ENCODE data around the gene SLCO3A1.

The SLCO3A1 gene

GRCh38 chr15:91881569-91882297 is 28.2 kb downstream of the SLCO3A1 start:
- DNase-seq (ENCODE audit: low read depth in 4 of 4, low spot score in 1 of 4) = no peak

DNA sequence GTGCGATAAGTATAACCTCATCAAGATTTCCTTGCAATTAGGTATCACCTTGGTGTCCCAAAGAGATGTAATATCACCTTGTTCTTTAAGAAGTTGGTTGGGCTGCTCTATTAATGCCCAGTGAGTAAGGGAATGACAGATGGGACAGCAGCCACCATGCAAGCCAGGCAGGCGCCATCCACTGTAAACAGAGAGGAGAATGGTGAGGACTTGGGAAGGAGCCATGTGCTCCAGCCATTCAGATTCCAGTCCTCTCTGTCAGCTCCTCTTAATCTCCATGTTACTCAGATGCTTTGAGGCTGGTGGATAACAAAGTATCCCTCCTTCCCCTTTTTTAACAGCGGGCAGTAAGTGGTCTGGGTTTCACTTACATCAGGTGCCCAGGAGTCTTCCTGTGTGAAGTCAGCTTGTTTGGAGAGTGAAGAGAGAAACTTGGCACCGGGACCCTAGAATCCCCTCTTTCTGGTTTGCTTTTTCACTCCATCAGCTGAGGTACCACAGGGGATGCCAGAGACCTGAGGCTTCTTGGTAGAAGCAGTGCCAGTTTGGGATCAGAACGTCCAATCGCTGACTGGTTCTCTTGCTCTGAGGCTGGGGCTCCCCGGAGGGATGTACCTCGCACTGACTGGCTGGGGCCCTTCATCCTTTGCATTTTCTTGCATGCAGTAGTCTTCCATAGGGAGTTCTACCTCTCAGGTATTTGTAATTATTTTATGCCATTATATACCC is 29.5 kb downstream of the SLCO3A1 start:
- DNase-seq (ENCODE audit: low read depth in 4 of 4, low spot score in 1 of 4) = no peak

DNA sequence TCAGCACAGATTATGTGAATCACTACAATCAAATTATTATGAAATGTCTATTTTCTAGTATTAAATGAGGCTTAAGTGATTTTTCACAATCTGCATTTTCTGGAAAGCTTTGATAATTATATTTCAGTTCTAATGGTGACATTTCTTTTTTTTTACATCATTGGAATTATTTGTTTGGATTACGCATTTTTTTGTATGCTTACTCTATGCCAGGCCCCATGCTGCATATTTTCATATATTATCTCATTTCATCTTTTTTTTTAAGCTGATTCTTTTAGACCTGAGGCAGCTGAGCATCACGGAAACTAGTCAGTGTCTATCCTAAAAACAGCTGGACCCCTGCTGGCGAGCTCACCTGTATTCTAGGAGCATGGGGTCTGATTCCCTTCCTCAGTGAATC is 31.1 kb downstream of the SLCO3A1 start:
- no peak for DNase-seq (ENCODE audit: low read depth in 4 of 4, low spot score in 1 of 4)

- no peak for DNase-seq (ENCODE audit: low read depth in 4 of 4, low spot score in 1 of 4)
Observed at GRCh38 chr15:91885054-91885453, 31.5 kb downstream of the SLCO3A1 start.

GRCh38 chr15:91885714-91886270 is 32.3 kb downstream of the SLCO3A1 start:
- DNase-seq (ENCODE audit: low read depth in 4 of 4, low spot score in 1 of 4) = no peak

- DNase-seq (ENCODE audit: low read depth in 4 of 4, low spot score in 1 of 4) = no peak
Observed at GRCh38 chr15:91886878-91887277, 33.4 kb downstream of the SLCO3A1 start.

GRCh38 chr15:91887321-91887720 is 33.8 kb downstream of the SLCO3A1 start:
- DNase-seq (ENCODE audit: low read depth in 4 of 4, low spot score in 1 of 4) = no peak

GRCh38 chr15:91887921-91888373 is 34.4 kb downstream of the SLCO3A1 start:
- no peak for DNase-seq (ENCODE audit: low read depth in 4 of 4, low spot score in 1 of 4)

DNA sequence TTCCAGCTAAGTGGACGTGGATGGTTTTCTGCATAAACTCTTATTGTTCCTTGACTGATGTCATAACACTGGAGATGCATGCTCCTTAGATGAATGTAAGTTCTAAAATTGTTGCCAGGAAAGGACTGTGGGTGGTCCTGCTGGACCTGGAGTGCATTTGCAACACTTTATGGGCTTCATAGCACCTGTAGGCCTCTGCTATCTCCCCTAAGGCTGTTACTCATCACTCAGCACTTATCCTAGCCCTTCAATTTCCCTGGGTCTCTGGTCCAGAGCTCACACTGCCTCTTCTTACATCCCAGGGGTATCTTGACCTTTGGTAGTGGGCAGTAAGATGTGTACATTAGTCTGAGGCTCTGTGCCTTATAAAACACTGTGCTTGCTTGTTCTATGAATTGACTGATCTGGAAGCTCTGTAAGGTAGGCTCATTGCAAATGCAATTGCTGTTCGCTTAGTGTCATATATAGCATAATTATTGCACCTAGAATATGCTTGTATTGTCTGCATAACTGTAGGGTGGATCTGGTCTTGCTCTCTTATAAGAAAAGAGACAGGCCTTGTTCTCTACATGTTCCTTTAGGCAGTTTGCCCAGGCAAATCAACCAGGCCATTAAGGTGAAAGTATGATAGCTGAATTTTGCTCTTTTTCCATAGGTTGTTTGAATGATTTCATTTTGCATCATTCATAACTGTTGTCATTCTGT is 35.8 kb downstream of the SLCO3A1 start:
- DNase-seq (ENCODE audit: low read depth in 4 of 4, low spot score in 1 of 4) = no peak

GRCh38 chr15:91890614-91891013 is 37.1 kb downstream of the SLCO3A1 start:
- DNase-seq (ENCODE audit: low read depth in 4 of 4, low spot score in 1 of 4) = no peak

DNA sequence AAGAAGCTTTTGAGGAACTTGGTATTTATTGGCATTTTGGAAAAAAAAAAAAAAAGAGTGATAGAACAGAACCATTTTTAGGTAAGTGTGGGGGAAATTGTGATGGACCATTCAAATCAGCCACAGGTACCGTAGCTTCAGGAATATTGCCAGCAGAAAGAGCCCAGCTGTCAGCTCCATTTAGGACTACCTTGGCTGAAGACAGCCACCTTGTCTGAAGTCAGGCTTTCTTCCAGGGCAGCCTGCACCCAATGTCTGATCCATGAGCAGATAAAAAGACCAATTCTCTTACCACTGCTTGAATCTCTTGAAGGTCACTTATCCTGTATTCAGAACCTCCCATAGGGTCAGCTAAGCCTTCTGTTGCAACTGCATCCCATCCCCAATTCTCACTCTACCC is 37.6 kb downstream of the SLCO3A1 start:
- DNase-seq (ENCODE audit: low read depth in 4 of 4, low spot score in 1 of 4) = no peak

- DNase-seq (ENCODE audit: low read depth in 4 of 4, low spot score in 1 of 4) = no peak
Observed at GRCh38 chr15:91891788-91892345, 38.4 kb downstream of the SLCO3A1 start.

GRCh38 chr15:91892436-91892835 is 38.9 kb downstream of the SLCO3A1 start:
- DNase-seq (ENCODE audit: low read depth in 4 of 4, low spot score in 1 of 4) = no peak

- DNase-seq (ENCODE audit: low read depth in 4 of 4, low spot score in 1 of 4) = no peak
Observed at GRCh38 chr15:91894606-91895005, 41.1 kb downstream of the SLCO3A1 start.

GRCh38 chr15:91895051-91895450 is 41.5 kb downstream of the SLCO3A1 start:
- DNase-seq (ENCODE audit: low read depth in 4 of 4, low spot score in 1 of 4) = no peak

DNA sequence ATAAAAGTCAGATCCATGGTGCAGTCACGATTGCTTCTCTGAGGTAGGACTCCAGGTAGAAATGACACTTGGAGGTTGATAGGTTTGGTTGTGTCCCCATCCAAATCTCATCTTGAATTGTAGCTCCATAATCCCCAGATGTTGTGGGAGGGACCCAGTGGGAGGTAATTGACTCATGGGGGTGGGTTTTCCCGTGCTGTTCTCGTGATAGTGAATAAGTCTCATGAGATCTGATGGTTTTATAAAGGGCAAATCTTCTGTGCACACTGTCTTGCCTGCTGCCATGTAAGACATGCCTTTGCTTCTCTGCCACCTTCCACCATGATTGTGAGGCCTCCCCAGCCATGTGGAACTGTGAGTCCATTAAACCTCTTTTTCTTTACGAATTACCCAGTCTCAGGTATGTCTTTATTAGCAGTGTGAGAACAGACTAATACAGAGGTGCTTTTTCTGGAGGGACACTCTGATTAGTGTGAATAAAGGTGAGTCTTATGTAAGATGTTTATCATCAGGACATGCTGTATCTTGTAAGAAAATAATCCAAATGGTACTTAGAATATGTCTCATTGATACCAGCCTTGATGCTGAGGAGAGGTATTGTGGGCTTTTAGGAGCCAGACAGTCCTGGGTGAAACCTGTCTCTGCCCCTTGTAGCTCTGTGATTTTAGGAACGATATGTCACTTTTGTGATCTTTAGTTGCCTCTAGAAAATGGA is 43.0 kb downstream of the SLCO3A1 start:
- no peak for DNase-seq (ENCODE audit: low read depth in 4 of 4, low spot score in 1 of 4)

DNA sequence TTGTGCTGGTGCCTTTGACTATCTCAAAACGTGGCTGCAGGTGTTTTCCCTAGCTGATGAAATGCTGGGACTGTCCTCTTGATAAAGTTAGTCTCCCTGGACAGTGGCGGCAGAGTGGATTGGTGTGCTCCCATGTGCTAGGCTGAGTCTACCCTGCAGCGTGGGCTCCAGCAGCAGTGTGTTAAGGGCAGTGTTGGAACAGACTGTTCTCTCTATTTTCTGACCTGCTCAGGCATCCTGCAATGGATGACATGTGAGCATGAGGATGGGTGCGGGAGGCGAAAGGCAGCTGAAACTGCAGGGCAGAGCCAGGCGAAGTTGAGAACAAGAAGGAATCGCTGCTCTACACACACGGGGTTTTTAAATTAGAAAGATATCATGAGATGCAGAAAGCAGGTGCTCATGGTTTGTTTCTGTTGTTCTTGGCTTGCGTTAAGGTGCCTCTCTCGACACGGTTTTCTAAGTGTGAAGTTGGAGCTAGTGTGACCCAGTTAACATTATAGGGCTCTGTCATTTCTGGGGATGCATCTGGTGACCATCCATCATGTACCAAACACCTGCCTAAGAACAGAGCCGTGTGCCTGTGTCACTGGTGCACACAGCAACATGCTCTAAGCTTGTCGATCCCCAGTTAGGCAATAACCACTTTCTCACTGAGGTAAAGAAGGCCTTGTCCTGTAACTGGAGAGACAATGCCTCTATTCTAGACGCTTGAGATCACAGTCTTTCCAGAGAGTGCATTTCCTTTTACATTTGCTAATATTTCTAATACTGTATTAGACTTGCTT is 44.3 kb downstream of the SLCO3A1 start:
- DNase-seq (ENCODE audit: low read depth in 4 of 4, low spot score in 1 of 4) = no peak

GRCh38 chr15:91898843-91899242 is 45.3 kb downstream of the SLCO3A1 start:
- DNase-seq (ENCODE audit: low read depth in 4 of 4, low spot score in 1 of 4) = no peak

- DNase-seq (ENCODE audit: low read depth in 4 of 4, low spot score in 1 of 4) = no peak
Observed at GRCh38 chr15:91904942-91905341, 51.4 kb downstream of the SLCO3A1 start.

DNA sequence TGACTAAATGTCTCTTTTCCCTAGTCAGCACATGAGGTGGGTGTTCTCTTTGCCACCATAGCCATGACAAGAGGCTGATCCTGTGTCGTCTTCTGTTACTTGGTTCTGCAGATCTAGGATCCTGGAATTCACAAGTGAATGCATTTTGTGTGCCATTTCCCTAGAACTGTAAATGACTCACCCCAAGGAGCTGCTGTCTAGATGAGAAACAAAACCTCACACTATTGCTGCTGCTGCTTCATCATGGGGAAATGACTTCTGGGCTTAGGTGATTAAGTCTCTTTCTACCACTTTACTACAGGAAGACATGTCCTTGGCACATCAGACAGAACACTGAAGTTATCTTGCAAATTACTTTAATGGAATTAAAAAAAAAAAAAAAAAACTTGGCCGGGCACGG is 54.9 kb downstream of the SLCO3A1 start:
- DNase-seq (ENCODE audit: low read depth in 4 of 4, low spot score in 1 of 4) = no peak

Data from stimulated activated CD4-positive, alpha-beta T cell treated with anti-CD3 and anti-CD28 coated beads, Interleukin-1b, Interleukin-23, amount 100 ng/mL, for 24 hours (primary cell).